NCI-H1694 (cell line): Measurements from ENCODE around the gene NRXN3.
A peak's percentile ranks its signal among the peaks of the same experiment; 100 is the strongest.

Experiments
- DNase-seq: peaks from one replicate; lab custom pipeline; 2025; lab: John Stamatoyannopoulos, UW

Gene NRXN3

GRCh38 chr14:78170203-78170602 is at the start of gene NRXN3:
NRXN3 (plus strand) TSS chr14:78170373; CDS start chr14:78243094, 72,721 bp downstream.
- DNase-seq = peak; percentile 88

GRCh38 chr14:78122436-78122835 is 47.7 kb upstream of the NRXN3 start:
- no peak for DNase-seq

GRCh38 chr14:78123650-78124253 is 46.4 kb upstream of the NRXN3 start:
- no peak for DNase-seq

GRCh38 chr14:78127961-78128360 is 42.2 kb upstream of the NRXN3 start:
- no peak for DNase-seq

- DNase-seq = no peak
Measured at GRCh38 chr14:78129375-78129774, 40.8 kb upstream of the NRXN3 start.

GRCh38 chr14:78130356-78130755 is 39.8 kb upstream of the NRXN3 start:
- no peak for DNase-seq

- no peak for DNase-seq
Measured at GRCh38 chr14:78131201-78131600, 39.0 kb upstream of the NRXN3 start.

- DNase-seq = no peak
Measured at GRCh38 chr14:78131616-78132015, 38.6 kb upstream of the NRXN3 start.

GRCh38 chr14:78135450-78135891 is 34.7 kb upstream of the NRXN3 start:
- DNase-seq = no peak

GRCh38 chr14:78136695-78137094 is 33.5 kb upstream of the NRXN3 start:
- no peak for DNase-seq

- no peak for DNase-seq
Measured at GRCh38 chr14:78141590-78141989, 28.6 kb upstream of the NRXN3 start.

GRCh38 chr14:78142998-78143397 is 27.2 kb upstream of the NRXN3 start:
- DNase-seq = no peak

GRCh38 chr14:78143489-78144145 is 26.6 kb upstream of the NRXN3 start:
- no peak for DNase-seq

GRCh38 chr14:78152201-78153063 is 17.7 kb upstream of the NRXN3 start:
- no peak for DNase-seq

- peak; percentile 61 for DNase-seq
Measured at GRCh38 chr14:78153064-78153341, 17.2 kb upstream of the NRXN3 start.

- no peak for DNase-seq
Measured at GRCh38 chr14:78154827-78155226, 15.3 kb upstream of the NRXN3 start.

GRCh38 chr14:78156196-78156595 is 14.0 kb upstream of the NRXN3 start:
- DNase-seq = no peak

GRCh38 chr14:78157494-78158437 is 12.4 kb upstream of the NRXN3 start:
- no peak for DNase-seq

- no peak for DNase-seq
Measured at GRCh38 chr14:78162202-78162601, 8.0 kb upstream of the NRXN3 start.

- peak; percentile 79 for DNase-seq
Measured at GRCh38 chr14:78164226-78164853, 5.8 kb upstream of the NRXN3 start.

GRCh38 chr14:78172428-78172827 is 2.3 kb downstream of the NRXN3 start:
- no peak for DNase-seq
